Measurements from ENCODE around the gene TRIM38.
A peak's percentile ranks its signal among the peaks of the same experiment; 100 is the strongest.
"Not testable (repeated sequence)": the region's sequence is repeated elsewhere in the genome, so short reads cannot be mapped to it uniquely, and the experiment has no call there.

The TRIM38 gene

DNA sequence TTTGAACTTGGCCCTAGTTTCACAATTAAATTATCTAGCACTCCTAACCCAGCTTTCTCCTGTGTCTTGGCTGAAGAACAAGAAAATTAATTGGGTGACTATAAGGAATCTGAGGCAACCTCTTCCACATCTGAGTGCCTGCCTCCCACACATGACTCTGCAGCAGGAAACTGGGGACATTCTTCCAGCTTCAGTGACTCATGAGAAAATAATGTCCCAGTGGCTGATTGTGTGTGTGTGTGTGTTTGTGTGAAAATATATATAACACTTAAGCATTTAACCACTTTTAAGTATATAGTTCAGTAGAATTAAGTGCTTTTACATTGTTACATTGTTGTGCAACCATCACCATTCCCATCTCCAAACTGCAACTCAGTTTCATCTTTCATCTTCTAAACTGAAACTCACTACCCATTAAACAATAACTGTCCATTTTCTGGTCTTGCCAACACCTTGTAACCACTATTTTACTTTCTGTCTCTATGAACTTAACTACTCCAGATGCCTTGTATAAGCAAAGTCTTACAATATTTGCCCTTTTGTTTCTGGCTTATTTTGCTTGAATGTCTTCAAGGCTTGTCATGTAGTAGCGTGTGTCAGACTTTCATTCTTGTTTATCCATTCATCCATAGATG is 8.7 kb downstream of the TRIM38 start:
- DNase-seq (ENCODE audit: low spot score), result no peak

DNA sequence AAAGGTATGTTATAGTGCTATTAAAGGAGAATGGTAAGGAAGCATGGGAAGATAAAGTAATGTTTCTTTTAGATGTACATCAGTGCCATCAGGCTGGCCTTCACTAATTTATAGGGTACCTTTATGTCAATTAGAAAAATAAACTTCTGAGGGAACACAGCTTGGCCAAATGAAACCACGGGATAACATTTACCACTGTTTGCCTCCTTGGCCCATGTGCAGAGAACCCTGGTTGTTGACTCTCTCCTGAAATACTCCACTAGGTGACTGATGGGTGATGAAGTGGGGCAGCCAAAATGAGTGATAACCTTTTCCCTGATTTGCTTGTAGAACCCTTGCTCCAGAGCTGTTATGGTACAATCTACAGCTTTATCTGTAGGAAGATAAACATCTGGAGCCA is 9.5 kb downstream of the TRIM38 start:
- no peak for DNase-seq (ENCODE audit: low spot score)

DNA sequence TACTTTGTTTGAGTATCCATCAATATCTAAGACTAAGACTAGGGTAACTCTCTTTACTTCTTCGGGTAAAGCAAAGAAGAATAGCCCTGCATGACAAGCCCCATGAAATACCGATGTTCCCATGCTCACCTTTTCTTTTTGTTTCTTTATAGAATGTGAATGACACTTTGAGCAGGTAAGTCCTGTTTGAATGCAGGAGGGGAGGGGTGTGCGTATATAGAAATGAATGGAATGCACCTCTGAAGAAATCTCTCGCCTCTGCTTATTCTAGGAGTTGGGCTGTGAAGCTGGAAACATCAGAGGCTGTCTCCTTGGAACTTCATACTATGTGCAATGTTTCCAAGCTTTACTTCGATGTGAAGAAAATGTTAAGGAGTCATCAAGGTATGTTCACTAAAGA is 10.3 kb downstream of the TRIM38 start:
- DNase-seq (ENCODE audit: low spot score), result no peak

DNA sequence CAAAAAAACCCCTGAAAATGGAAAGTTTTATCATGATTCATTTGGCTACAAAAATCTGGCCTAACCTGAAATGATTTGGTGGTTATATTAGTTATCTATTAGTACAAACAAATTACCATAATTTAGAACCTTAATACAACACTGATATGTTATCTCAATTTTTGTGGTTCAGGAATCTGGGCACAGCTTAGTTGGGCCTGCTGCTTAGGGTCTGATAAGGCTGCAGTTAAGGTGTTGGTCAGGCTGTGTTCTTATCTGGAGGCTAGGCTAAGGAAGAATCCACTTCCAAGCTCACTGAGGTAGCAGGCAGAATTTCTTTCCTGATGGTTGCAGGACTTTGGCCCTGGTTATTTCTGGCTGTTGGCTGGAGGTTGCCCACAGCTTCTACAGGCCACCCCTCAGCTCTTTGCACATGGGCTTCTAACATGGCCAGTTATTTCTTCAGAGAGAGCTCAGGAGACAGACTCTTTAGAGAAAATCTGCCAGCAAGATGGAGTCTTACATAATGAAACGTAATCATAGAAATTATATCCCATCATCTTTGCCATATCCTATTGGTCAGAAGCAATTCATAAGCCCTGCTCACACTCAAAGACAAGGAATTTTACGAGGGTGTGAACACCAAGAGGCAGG is 11.4 kb downstream of the TRIM38 start:
- no peak for DNase-seq (ENCODE audit: low spot score)

DNA sequence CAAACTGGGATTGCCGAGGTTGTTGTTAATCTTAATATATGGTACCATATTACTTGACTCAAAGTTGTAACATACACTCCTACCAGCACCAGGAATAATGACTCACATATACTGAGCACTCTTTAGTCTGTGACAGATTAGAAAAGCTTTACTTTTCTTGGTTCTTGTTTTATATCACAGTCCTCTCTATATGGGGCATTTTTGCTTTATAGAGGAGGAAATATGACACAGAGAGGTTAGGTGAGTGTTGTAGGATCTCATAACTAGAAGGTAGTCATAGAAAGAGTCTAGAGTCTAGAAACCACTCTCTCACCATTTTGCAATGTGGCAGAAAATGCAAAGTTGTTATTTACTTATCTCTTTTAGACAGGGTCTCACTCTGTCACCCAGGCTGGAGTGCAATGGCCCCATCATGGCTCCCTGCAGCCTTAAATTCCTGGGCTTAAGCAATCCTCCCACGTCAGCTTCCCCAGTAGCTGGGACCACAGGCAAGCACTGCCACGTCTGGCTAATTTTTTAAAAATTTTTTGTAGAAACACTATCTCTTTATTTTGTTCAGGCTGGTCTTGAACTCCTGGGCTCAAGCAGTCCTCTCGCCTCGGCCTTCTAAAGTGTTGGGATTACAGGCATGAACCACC is 13.4 kb downstream of the TRIM38 start:
- no peak for DNase-seq (ENCODE audit: low spot score)

DNA sequence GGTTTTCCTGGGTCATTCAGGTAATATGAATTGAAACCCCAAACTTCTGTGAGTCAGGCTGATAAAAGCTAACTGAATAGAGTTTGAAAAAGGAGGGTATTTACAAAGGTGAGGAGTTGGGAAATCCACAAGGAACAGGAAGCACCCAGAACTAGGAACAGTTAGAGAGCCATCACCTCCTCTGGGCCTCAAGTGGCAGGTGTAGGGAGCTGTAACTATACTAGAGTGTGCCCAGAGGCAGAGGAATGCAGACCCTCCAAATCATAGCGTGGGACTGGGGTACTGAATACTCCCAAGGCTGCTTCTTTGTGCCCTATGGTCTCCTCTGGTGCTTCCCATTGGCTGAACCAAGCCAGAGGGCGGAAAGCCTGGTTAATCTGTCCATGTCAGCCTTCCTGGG is 18.3 kb downstream of the TRIM38 start:
- no peak for DNase-seq (ENCODE audit: low spot score)

DNA sequence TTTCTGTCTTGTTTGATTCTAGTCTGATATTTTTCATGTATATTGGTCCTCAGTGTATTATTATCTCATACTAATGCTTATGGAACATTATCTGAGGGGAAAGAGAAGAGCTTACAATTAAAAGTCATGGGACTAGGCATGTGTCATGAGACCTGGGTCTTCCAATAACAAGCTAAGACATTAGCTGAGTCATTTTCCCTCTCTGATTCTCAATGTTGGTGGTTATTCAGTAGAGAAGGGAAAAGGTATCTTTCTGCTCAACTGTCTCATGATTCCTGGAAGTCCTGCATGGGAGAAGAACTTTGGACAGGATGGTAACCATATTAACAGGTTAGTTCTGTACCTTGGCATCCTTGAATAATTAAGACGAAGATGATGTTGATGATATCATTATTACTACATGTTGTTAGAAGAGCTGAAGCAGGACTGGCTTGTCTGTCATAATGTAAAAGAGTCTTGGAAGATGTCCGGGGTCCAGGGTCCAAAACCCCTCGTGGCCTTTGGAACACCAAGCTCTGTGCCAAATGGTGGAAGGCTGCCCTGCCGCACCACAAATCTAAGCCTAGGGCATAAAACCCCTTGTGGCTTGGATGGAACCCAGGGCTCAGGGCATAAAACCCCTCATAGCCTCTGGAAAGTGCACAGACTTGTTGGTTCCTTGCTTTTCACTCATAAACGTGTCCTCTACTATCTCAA is 19.1 kb downstream of the TRIM38 start:
- DNase-seq (ENCODE audit: low spot score), result no peak

DNA sequence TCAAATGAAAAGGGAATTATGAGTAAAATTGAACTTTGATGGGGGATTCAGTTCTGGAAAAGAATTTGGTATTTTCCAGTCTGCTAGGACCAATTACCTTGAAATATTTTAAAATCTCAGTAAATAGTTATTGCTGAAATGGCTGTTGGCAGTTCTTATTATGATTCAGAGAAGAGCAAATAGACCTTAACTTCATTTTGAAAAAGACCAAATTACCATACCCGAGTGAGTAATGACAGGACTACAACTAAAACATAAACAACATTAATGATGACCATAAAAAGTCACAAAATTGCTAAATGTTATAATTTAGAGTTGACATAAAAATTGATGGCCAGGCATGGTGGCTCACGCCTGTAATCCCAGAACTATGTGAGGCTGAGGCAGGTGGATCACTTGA is 21.7 kb downstream of the TRIM38 start:
- DNase-seq (ENCODE audit: low spot score), result no peak

DNA sequence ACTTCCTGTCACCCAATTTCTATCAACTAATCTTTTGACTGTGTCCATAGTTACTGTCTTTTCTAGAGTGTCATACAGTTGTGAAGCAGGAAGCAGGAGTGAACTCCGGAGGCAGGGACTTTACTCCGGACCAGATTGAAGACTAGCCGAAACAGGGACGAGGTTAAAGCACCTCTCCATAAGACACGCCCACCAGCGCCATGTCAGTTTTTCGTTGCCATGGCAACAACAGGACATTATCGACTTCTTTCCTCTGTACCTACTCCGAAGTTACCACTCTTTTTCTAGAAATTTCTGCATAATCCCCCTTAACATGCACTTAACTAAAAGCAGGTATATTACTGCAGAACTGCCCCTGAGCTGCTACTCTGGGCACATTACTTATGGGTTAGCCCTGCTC is 25.2 kb downstream of the TRIM38 start:
- DNase-seq (ENCODE audit: low spot score), result no peak

DNA sequence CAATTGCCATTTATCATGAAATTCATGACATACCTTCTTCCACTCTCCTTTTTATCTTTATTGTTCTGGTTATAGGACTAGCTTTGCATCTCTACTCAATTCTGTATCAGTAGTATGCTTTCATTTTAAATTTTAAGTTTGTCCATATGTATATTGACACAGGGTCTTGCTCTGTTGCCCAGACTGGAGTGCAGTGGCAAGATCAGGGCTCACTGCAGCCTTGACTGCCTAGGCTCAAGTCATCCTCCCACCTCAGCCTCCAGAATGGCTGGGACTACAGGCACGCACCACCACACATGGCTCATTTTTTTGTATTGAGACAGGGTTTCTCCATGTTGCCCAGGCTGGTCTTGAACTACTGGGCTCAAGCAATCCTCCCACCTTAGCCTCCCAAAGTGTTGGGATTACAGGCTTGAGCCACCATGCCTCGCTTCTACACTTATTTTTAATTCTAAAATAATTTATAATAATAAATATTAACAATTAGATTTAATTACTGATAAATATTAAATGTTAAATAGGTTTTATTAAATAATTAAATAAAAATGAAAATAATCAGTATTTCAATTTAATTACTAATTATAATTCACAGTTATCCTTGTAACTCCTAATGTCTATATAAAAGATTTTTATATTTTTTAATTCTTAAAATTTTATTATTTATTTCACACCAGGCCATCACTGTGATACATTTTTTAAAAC is 27.7 kb downstream of the TRIM38 start:
- DNase-seq (ENCODE audit: low spot score), result no peak

DNA sequence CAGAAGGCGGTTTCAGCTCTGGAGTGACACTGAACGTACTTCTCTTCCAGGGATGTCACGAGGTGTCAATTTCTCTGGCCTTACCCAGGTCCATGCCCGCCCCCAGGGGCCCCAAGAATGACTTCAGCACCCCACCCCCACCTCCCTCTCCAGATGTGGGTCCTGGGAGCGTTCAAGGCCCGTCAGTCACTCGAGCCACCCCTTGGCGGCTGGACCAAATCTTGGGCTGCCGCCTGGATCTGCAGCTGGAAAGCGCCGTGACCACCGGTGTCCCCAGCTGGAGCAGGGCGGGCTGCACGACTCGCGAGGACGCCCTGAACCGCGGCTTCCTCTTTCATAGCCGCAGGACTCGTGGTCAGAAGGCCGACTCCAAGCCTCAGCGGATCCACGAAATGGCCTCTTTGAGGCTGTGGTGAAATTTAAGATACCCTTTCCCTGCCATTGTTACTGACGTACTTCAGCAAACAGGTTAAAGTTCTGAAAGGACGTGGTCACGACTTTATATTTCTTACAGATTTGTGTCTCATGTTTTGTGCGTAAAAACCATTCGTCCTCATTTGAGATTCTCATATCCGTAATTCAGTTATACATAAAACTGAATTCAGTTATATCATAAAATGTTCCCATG is 29.3 kb downstream of the TRIM38 start:
- DNase-seq (ENCODE audit: low spot score), result peak; percentile 49

DNA sequence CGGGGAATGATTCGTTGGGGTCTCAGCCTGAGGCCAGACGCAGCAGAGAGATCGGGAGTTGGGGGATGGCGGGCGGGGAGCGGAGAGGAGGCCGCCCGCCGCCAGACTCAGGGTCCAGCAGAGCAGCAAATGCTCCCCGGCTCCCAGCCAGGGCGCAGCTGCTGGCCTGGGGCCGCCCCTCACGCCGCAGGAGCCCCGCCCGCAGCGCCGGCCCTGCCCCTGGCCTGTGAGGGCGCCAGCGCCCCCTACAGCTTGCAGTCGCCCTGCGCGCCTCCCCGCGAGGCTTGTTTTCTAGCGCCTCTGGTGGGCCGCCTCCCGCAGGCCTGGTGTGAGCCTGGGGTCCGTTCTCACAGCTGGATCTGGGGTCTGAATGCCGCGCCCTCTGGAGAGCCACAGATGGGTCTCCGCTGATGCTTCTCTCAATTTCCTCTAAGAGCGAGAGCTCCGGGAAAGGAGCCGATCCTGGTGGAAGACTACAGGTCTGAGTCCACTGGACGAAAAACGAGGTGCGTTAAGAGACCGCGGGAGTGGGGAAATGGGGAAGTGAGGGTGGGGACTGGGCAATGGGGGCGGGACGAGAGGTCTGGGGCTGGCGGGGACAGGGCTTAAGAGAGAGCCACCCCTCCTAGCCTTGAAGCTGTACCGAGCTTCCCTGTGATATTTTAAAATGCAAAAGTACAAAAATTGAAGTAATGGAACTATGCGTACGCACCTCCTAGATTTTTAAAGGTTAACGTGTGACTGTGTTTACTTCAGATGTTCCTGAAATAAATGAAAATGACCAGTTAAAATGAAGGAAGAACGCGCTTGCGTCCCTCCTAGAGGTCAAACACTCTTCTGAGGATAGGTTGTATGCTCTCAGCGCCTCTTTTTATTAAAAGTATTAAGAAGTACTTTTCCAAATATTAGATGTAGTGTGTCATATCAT is 30.1 kb downstream of the TRIM38 start:
- peak; percentile 87 for DNase-seq (ENCODE audit: low spot score)

DNA sequence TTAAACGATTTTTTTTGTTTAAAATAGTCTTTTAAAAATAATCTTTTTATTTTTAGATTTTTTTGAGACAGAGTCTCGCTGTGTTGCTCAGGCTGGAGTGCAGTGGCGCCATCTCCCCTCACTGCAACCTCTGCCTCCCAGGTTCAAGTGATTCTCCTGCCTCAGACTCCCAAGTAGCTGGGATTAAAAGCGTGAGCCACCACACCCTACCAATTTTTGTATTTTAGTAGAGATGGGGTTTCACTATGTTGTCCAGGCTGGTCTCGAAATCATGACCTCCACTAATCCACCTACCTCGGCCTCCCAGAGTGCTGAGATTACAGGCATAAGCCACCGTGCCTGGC is 30.7 kb downstream of the TRIM38 start:
- not testable (repeated sequence) for DNase-seq (ENCODE audit: low spot score)

DNA sequence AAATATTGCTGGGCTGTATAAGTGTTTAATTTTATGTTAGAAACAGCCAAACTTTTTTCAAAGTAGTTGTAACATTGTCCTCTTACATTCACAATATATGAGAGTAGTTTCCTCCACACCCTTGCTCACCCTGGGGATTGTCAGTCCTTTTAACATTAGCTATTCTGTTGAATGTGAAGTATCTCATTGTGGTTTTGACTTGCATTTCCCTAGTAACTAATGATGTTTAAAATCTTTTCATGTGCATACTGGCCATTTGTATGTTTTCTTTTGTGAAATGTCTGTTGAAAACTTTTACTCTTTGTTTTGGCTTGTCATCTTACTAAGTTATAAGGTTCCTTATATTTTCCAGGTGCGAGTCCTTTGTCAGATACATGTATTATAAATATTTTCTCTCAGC is 32.9 kb downstream of the TRIM38 start:
- DNase-seq (ENCODE audit: low spot score), result no peak

DNA sequence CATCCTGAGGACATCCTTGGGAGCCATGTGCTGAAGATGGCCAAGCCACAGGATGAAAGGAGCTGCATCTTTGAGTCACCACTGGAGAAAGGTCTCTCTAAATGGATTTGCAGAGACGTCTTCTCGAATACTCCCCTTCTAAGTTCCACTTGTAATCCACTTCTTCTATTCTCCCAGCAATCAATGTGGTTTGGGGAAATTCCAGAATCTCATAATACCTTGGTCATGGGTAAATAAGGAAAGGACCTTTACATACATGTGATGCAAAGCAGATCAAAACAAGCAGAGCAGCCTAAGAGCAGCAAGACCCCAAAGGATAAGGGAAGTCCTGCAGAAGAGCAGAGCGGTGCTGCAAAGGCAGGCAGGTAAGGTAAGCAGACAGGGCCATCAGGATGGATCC is 35.3 kb downstream of the TRIM38 start:
- no peak for DNase-seq (ENCODE audit: low spot score)

DNA sequence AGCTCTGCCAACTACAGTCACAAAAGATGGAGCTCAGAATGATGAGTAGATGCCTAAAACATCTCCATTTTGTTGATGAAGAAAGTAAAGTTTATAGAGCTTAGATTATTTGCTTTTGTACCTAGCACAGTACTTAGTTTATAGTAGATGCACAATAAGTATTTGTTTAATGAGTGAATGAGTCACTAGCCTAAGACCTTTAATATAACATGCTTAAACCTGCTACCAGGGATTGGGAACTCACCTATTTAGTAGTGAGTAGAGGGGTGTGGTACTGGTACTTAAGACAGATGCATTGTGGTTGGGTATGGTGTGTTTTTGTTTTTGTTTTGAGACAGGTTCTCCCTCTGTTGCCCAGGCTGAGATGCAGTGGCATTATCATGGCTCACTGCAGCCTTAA is 35.8 kb downstream of the TRIM38 start:
- DNase-seq (ENCODE audit: low spot score), result no peak

DNA sequence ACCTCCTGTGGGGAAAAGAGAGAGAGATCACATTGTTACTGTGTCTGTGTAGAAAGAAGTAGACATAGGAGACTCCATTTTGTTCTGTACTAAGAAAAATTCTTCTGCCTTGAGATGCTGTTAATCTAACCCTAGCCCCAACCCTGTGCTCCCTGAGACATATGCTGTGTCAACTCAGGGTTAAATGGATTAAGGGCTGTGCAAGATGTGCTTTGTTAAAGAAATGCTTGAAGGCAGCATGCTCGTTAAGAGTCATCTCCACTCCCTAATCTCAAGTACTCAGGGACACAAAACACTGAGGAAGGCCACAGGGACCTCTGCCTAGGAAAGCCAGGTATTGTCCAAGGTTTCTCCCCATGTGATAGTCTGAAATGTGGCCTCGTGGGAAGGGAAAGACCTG is 36.6 kb downstream of the TRIM38 start:
- DNase-seq (ENCODE audit: low spot score), result not testable (repeated sequence)

DNA sequence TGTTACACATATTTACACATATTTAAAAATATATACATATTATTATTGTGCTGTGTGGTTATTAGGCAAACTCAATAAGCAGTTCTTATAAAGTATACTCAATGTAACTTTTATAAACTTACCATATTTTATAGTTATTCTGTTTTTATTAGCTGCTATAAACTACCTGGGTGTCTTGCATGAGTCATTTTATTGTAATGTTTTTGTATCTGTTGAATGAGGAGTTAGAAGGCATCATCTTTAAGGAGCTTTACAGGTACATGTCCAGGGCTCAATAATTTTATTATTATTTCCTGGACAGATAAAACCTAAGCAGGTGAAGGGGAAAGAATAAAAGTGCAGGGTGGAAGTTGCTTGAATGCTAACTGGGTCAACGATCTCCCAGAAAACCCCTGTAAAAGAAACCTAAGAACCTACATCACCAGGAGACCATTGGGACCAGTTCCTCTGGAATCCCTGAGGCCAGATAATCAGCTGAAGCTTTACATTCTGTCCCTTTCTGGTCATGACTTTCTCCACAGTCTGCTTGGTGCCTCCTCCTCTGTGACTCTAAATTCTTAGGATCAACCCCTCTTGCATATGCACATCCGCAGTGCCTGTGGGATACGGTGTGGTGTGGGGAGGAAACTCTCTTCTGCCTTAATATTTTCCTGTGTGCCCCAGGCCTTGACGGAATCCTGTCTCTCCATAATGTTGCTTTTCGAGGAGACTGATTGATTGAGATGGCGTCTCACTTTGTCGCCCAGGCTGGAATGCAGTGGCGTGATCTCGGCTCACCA is 38.0 kb downstream of the TRIM38 start:
- DNase-seq (ENCODE audit: low spot score), result no peak

DNA sequence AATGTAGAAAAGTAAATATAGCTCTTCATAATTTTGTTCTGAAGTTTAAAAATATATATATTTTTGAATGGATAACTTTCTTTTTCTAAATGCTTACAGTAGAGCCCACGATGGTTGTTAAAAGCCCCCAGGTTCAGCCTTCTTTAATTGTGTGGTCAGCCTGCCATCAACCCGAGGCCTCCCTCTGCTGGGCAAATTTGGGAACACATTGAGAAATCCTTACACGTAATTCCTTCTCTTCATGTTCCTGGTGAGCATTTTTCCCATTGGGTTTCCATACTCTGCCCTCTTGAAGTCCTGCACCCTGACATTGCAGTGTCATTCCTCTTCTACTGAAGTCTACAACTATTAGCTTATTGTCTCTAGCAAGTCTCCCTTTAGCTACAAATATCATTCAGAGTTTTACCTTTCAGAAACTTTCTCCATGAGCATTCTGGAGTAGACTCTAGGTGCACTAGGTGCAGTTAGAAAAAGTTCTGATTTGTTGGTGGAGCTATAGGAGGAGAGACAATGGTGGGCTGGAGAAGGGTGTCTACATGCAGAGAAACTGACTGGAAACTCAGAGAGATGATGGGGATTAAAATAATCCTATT is 40.6 kb downstream of the TRIM38 start:
- DNase-seq (ENCODE audit: low spot score), result no peak
